Activated B cell treated with CpG ODN at 0.5 μM for 24 hours (primary cell): ENCODE results near the gene THSD4. TPM values are rescaled to one million over a fixed set of nuclear protein-coding genes. Genes with fewer than 3 reads are reported as not detected.

Experiments
- ATAC-seq: fragments of 200-7000 bp; cut with Tn5 transposase; one replicate; pipeline ENCODE4 v1.10.0; 2021; ENCODE audit warnings: low read depth, mild to moderate bottlenecking, moderate library complexity
- CTCF ChIA-PET: fragments of 350-600 bp; sonication (Branson Sonifier 250); formaldehyde crosslinking; loops from one replicate; lab custom pipeline; 2021; ENCODE audit warnings: antibody characterized with exemption; lab: Charles Lee
- POLR2A ChIA-PET: fragments of 350-600 bp; sonication (Branson Sonifier 250); formaldehyde crosslinking; loops from one replicate; lab custom pipeline; 2021; ENCODE audit warnings: antibody characterized with exemption; lab: Charles Lee
- DNase-seq: peaks from one replicate; pipeline ENCODE4 v3.0.0; 2022
- H3K27ac Mint-ChIP-seq: one replicate; pipeline ENCODE4 v1.8.0; 2020; ENCODE audit warnings: mixed read lengths
- H3K27me3 Mint-ChIP-seq: one replicate; pipeline ENCODE4 v1.8.0; 2021; ENCODE audit warnings: mixed read lengths
- H3K36me3 Mint-ChIP-seq: one replicate; pipeline ENCODE4 v1.8.0; 2021; ENCODE audit warnings: low read depth, mixed read lengths
- H3K4me1 Mint-ChIP-seq: one replicate; pipeline ENCODE4 v1.8.0; 2021; ENCODE audit warnings: mixed read lengths
- H3K4me3 Mint-ChIP-seq: one replicate; pipeline ENCODE4 v1.8.0; 2020; ENCODE audit warnings: mild to moderate bottlenecking, mixed read lengths
- H3K9me3 Mint-ChIP-seq: one replicate; pipeline ENCODE4 v1.8.0; 2020; ENCODE audit warnings: mixed read lengths
- CTCF ChIP-seq: fragments of 200-600 bp; IDR thresholded peaks from one replicate; pipeline ENCODE4 v1.8.0; 2022; ENCODE audit warnings: antibody characterized with exemption, mild to moderate bottlenecking
- intact Hi-C: fragments of 100-400 bp; cut with micrococcal nuclease; formaldehyde crosslinking; loops from one replicate; pipeline ENCODE4 v1.15.1; 2024
- total RNA-seq: library from RNA; stranded (reverse); gene quantifications from 2 replicates; pipeline ENCODE4 v1.2.3, GENCODE V29; 2022

The THSD4 gene
- total RNA-seq, 1 donor from 2014 or later = not detected

- POLR2A ChIA-PET = no interaction called here
- DNase-seq (no peak), ATAC-seq (no peak)
- H3K4me3 Mint-ChIP-seq = no peak overlapping the region
- CTCF ChIA-PET = no interaction called here
- H3K9me3 Mint-ChIP-seq = no peaks in the 10 kb centered on the region
- H3K27me3 Mint-ChIP-seq = no peaks in the 10 kb centered on the region
- intact Hi-C loops = no loop called here
- H3K27ac Mint-ChIP-seq = no peak overlapping the region
- no peaks in the 10 kb centered on the region for H3K36me3 Mint-ChIP-seq
- no peak for TF ChIP-seq CTCF
- H3K4me1 Mint-ChIP-seq = no peaks in the 10 kb centered on the region
These were observed 229.9 kb downstream of the THSD4 start for GRCh38 chr15:71345186-71345585.

GRCh38 chr15:71346464-71346863 lies 231.2 kb downstream of the THSD4 start:
- POLR2A ChIA-PET = no interaction called here
- Mint-ChIP-seq H3K4me1 (no peaks in the 10 kb centered on the region), H3K36me3 (no peaks in the 10 kb centered on the region), H3K27ac (no peak overlapping the region), H3K27me3 (peaks cover 3% of the 10 kb centered on the region), H3K4me3 (no peak overlapping the region), H3K9me3 (no peaks in the 10 kb centered on the region)
- TF ChIP-seq CTCF = no peak
- intact Hi-C loops = no loop called here
- ATAC-seq (no peak), DNase-seq (no peak)
- CTCF ChIA-PET = no interaction called here

GRCh38 chr15:71348597-71348996 lies 233.3 kb downstream of the THSD4 start:
- DNase-seq (no peak), ATAC-seq (no peak)
- Mint-ChIP-seq H3K36me3 (no peaks in the 10 kb centered on the region), H3K27me3 (peaks cover 4% of the 10 kb centered on the region), H3K4me3 (no peak overlapping the region), H3K9me3 (no peaks in the 10 kb centered on the region), H3K4me1 (no peaks in the 10 kb centered on the region), H3K27ac (no peak overlapping the region)
- CTCF ChIA-PET = no interaction called here
- TF ChIP-seq CTCF = no peak
- POLR2A ChIA-PET = no interaction called here
- intact Hi-C loops = no loop called here

- no peaks in the 10 kb centered on the region for H3K36me3 Mint-ChIP-seq
- ATAC-seq (no peak), DNase-seq (no peak)
- no peak overlapping the region for H3K4me3 Mint-ChIP-seq
- CTCF ChIA-PET = no interaction called here
- no peak overlapping the region for H3K27ac Mint-ChIP-seq
- no peak for TF ChIP-seq CTCF
- no peaks in the 10 kb centered on the region for H3K9me3 Mint-ChIP-seq
- POLR2A ChIA-PET = no interaction called here
- H3K27me3 Mint-ChIP-seq = peaks cover 4% of the 10 kb centered on the region
- H3K4me1 Mint-ChIP-seq = no peaks in the 10 kb centered on the region
- intact Hi-C loops = no loop called here
These were observed 234.1 kb downstream of the THSD4 start for GRCh38 chr15:71349336-71349735.

- ATAC-seq = no peak
- Mint-ChIP-seq H3K4me3 (no peak overlapping the region), H3K4me1 (no peaks in the 10 kb centered on the region), H3K36me3 (no peaks in the 10 kb centered on the region), H3K27me3 (peaks cover 4% of the 10 kb centered on the region), H3K9me3 (no peaks in the 10 kb centered on the region), H3K27ac (no peak overlapping the region)
- no peak for DNase-seq
- TF ChIP-seq CTCF = no peak
- ChIA-PET POLR2A (no interaction called here), CTCF (no interaction called here)
- intact Hi-C loops = no loop called here
These were observed 234.7 kb downstream of the THSD4 start for GRCh38 chr15:71349736-71350526.
